ENCODE results near the gene STX18.

- TF ChIP-seq CTCF (IDR thresholded peaks at IDR 0.05; ENCODE audit: borderline replicate concordance, extremely low read depth, low read length, poor library complexity, severe bottlenecking) (no peak), EZH2 (IDR thresholded peaks at IDR 0.05; ENCODE audit: borderline replicate concordance, low read depth, low read length, severe bottlenecking) (no peak)
Observed at GRCh38 chr4:4383085-4383484, 158.8 kb downstream of the STX18 start.

Measured in DND-41 (cell line).